Stimulated activated CD8-positive, alpha-beta memory T cell treated with anti-CD3 and anti-CD28 coated beads, Interleukin-4, amount 100 ng/mL, for 48 hours (primary cell): Measurements from ENCODE around the gene MAMSTR.
"Not testable (repeated sequence)": the region's sequence is repeated elsewhere in the genome, so short reads cannot be mapped to it uniquely, and the experiment has no call there.

Experiments used
- DNase-seq: peaks from one replicate; pipeline ENCODE4 v3.0.0-alpha.2; 2020

Gene MAMSTR, protein sequence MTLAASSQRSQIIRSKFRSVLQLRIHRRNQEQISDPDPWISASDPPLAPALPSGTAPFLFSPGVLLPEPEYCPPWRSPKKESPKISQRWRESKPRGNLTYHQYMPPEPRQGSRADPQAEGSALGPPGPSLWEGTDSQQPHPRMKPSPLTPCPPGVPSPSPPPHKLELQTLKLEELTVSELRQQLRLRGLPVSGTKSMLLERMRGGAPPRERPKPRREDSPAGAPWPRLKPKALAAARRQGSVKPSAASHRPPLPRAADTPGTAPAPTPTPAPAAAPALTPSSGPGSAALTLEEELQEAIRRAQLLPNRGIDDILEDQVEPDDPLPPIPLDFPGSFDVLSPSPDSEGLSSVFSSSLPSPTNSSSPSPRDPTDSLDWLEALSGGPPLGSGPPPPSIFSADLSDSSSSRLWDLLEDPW

DNA sequence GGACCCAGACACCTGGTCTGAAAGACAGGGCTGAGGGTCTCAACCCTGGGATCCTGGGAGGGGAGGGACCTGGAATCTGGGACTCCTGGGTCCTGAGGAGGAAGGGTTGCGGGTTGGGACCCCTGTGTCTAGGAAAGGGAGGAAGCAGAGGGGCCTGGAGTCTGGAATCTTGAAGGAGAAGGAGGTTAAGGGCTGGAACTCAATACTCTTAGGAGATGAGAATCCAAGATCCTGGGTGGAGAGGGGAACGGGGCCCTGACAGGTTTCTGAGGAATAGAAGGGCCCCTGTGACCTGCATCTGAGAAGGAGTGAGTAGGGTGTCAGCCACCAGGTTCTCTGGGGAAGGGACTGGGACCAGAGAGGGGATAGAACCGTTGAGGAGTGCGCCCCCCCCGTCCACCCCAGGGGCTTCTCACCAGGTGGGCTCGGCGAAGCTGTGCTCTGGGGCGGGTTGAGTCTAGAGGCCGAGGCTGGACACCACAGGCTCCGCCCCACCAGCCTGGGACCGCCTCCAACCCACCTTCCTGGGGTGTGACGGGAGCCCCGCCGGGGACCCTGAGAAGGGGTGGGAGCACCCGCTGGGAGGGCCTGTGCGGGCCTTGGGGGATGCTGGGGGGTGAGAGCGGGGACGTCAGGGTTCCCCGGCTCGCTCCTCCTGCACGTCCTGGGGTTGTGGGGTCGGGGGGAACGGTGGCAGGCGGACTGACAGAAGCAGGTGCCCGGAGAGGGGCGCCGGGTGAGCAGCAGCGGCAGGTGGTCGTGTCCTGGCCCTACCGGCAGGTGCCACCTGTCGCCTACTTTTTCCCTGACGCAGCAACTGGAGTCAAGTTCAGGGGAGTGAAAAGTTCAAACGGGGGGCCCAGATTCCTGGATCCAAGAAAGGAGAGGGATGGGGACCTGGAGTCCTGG, at the start of gene MAMSTR:
MAMSTR (minus strand) TSS at position 463 of the 909 bp plus-strand sequence. CDS start 694 bp downstream, outside the sequence.
- DNase-seq: no peak

DNA sequence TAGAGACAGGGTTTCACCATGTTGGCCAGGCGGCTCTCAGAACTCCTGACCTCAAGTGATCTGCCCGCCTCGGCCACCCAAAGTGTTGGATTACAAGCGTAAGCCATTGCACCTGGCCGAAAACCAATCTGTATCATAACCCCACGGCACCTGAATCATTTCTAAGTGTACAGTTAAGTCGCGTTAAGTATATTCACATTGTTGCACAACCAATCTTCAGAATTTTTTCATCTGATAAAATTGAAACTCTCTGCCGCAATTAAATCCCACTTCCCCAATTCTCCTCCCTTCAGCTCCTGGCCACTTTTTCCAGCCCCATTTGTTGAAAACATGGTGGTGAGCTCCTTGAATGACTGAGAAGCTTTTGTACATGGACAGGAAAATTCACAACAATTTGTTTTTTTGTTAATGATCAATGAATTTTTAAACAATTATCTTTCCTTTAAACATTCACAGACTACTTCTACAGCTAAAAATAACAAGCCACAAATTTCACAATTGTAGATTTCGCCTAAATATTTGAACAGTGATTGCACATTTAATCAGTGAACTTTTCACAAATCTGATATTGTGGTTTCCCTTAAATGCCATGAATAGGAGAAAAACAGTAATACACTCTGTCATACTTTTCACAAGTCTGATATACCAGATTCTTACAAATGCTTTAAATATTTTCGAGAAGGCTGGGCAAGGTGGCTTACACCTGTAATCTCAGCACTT, 49.6 kb upstream of the MAMSTR start:
- DNase-seq: no peak

DNA sequence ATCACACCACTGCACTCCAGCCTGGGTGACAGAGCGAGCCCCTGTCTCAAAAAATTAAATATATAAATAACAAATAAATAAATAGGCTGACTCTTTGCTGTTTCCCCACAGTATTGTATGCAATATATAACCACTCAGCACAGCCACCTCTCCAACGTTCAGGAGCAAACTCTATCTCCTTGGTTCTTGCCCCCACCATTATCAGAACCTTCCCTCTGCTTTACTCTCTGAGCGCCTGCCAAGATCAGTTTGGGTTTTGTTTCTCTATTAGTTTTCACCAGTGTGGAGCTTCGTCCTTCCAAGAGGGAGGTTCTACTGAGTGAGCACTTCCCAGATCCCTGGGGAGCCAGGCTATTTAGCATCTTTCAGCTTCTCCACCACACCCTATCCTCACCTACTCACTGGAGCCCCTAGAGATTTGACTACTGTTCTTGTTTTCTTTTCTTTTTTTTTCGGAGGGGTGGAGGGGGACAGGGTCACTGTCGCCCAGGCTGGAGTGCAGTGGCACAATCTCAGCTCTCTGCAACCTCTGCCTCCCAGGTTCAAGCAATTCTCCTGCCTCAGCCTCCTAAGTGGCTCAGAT, 48.7 kb upstream of the MAMSTR start:
- not testable (repeated sequence) for DNase-seq

DNA sequence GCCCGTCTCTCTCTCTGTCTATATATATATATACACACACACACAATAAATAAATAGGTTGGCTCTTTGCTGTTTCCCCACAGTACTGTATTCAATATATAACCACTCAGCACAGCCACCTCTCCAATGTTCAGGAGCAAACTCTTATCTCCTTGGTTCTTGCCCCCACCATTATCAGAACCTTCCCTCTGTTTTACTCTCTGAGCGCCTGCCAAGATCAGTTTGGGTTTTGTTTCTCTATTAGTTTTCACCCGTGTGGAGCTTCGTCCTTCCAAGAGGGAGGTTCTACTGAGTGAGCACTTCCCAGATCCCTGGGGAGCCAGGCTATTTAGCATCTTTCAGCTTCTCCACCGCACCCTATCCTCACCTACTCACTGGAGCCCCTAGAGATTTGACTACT, 46.3 kb upstream of the MAMSTR start:
- not testable (repeated sequence) for DNase-seq

DNA sequence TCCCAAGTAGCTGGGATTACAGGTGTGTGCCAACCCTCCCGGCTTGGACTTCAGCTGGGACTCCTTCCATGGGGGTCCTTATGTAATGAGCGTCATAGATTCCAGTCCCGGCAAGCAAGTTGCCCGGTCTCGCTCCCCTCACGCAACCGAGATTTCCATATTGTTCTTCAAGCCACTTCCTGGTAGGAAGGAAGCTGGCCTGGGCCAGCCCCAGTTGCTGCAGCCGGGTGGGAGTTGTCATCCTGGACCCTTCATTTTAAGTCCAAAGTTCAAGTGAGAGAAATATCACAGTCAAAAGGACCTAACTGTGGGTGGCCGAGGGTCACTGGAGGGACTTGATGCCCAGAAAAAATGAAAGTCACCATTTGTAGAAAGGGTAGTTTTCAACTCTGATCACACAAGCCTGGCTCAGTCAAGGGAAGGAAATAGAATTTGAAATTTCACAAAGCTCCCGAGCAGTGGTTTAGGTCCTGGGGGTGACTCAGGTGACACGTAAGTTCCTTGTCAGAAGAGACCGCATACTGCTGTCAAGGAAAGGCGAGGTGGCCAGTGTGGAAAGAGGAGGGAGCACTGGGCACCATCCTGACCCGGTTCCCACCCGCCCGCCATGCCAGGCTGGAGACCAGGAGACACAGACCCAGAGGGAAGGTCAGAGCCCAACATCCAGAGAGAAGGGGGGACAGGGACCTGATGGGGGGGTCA, 41.1 kb upstream of the MAMSTR start:
- DNase-seq: peak; percentile 41

DNA sequence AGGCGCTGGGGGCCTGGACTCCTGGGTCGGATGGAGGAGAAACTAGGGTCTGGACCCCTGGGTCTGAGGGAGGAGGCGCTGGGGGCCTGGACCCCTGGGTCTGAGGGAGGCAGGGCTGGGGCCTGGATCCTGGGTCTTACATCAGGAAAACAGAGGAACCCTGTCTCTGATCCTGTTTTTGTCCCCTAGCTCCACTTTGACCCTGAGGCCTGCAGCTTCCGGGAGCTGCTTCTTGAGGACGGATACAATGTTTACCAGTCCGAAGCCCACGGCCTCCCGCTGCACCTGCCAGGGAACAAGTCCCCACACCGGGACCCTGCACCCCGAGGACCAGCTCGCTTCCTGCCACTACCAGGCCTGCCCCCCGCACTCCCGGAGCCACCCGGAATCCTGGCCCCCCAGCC, 38.2 kb upstream of the MAMSTR start:
- DNase-seq: no peak

DNA sequence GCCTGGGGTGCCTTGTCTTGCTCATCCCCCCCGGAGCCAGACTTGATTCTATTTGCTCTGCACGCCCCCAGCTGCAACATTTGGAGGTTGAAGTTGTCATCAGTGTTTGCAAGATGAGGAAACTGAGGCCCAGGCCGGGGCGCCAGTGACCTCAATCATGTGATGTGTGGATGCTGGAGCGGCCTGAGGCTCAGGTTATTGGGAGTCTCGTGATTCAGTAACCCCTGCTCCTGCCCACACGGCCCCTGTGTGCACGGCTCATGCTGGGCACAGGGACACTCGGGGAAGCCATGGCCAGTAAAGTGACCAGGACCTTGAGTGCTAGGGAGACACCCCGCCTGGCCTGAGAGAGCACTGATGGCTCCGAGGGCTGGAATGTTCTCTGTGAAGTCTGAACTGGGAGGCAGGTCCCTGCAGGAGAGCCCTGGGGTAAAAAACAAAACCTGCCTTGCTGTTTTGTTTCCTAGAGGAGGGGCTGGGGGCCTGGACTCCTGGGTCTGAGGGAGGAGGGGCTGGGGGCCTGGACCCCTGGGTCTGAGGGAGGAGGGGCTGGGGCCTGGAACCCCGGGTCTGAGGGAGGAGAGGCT, 37.7 kb upstream of the MAMSTR start:
- no peak for DNase-seq

DNA sequence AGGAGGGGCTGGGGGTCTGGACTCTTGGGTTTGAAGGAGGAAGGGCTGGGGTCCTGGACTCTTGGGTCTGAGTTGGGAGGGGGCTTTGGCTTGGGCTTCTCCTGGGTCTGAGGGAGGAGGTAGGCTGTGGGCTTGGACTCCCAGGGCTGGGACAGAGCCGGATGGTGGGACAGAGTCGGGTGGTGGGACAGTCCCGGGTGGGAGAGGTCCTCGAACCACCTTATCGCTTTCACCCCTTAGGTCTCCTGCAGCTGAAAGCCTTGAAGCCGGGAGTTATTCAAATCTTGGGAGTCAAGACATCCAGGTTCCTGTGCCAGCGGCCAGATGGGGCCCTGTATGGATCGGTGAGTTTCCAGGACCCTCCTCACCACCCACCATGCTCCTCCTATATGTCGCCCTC, 37.2 kb upstream of the MAMSTR start:
- DNase-seq: no peak

DNA sequence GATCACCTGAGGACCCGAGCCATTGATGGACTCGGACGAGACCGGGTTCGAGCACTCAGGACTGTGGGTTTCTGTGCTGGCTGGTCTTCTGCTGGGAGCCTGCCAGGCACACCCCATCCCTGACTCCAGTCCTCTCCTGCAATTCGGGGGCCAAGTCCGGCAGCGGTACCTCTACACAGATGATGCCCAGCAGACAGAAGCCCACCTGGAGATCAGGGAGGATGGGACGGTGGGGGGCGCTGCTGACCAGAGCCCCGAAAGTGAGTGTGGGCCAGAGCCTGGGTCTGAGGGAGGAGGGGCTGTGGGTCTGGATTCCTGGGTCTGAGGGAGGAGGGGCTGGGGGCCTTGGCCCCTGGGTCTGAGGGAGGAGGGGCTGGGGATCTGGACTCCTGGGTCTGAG, 36.7 kb upstream of the MAMSTR start:
- DNase-seq: no peak

DNA sequence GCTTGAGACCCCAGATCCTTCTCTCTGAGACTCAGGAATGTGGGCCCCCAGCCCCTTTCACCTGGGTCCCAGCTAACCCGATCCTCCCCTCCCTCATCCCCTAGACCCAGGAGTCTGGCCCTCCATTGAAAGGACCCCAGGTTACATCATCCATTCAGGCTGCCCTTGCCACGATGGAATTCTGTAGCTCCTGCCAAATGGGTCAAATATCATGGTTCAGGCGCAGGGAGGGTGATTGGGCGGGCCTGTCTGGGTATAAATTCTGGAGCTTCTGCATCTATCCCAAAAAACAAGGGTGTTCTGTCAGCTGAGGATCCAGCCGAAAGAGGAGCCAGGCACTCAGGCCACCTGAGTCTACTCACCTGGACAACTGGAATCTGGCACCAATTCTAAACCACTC, 36.3 kb upstream of the MAMSTR start:
- no peak for DNase-seq

DNA sequence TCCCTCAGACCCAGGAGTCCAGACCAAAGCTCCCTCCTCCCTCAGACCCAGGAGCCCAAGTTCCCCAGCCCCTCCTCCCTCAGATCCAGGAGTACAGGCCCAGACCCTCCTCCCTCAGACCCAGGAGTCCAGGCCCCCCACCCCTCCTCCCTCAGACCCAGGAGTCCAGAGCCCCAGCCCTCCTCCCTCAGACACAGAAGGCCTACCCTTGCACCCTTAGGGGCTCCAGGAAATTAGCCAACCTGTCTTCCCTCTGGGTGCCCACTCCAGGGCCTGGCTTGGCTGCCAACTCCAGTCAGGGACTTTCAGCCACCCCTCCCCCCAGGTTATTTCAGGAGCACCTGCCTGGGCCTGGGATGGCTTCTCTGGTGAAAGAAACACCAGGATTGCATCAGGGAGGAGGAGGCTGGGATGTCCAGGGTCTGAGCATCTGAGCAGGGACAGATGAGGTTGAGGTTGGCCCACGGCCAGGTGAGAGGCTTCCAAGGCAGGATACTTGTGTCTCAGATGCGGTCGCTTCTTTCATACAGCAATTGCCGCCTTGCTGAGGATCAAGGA, 35.6 kb upstream of the MAMSTR start, which contains the start of gene FGF21:
FGF21 (plus strand) TSS at position 441 of the 558 bp plus-strand sequence. CDS start 713 bp downstream, outside the sequence.
- DNase-seq: no peak

DNA sequence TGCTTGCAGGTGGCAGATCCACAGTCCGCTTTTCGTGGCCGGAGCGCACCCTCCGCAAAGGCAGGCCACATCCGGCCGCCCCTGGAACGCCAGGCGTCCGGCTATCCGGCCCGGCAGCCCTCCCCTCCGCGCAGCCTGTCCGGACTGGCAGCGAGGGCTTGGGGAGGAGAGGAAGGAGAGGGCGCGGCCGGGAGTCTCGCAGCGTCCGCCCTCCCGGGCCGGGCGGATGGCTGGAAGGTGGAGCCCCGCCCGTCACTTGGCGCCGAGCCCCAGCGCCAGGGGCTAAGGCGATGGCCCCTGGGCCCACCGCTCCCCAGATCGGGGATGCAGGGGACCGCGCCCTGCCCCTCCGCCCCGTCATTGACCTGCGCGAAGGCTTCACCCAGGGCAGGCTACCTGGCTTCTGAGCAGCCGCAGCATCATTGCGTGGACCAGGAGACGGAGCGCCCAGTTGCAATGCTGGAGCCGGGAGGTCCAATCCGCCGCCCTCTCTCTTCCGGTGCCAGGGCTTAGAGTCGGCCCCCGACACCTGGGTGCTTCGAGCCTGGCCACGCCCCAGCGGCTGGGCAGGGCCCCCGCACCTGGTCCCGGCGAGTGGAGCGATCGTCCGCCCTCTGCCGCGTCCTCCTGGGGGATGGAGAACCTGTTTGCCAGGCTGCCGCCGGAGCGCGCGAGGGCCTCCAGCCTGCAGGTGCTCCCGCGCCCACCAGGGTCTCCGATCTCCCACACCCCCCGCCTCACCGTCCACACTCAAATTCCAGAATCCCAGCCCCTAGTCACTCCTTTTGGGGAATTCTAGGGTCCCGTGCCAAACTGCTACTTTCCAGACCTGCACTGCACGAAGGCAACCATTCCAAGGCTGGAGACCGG, 33.2 kb upstream of the MAMSTR start, which contains the start of gene FUT1:
FUT1 (minus strand) TSS at position 146 of the 870 bp plus-strand sequence. CDS start 1,360 bp downstream, outside the sequence.
- no peak for DNase-seq

DNA sequence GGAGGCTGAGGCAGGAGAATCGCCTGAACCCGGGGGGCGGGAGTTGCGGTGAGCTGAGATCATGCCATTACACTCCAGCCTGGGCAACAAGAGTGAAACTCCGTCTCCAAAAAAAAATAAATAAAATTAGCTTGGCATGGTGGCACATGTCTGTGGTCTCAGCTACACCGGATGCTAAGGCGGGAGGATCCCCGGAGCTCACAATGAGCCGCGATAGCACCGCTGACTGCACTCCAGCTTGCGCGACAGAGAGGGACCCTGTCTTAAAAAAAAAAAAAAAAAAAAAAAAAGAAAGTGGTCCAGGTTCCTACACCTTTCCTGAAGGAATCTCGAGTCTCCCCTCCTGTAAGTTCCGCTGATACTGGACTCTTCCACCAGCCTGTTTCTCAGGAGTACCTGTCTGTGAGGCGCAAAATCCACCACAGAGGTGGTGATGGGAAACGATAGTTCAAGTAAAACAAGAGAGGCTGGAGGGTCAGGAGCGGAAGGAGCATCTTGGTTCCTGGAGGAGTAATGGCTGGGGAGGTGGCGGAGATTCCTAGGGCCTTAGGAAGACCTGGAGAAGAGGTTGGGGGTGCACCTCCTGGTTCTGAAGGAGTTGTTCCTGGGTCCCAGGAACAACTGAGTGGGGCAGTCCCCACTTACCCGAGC, 32.4 kb upstream of the MAMSTR start:
- no peak for DNase-seq

DNA sequence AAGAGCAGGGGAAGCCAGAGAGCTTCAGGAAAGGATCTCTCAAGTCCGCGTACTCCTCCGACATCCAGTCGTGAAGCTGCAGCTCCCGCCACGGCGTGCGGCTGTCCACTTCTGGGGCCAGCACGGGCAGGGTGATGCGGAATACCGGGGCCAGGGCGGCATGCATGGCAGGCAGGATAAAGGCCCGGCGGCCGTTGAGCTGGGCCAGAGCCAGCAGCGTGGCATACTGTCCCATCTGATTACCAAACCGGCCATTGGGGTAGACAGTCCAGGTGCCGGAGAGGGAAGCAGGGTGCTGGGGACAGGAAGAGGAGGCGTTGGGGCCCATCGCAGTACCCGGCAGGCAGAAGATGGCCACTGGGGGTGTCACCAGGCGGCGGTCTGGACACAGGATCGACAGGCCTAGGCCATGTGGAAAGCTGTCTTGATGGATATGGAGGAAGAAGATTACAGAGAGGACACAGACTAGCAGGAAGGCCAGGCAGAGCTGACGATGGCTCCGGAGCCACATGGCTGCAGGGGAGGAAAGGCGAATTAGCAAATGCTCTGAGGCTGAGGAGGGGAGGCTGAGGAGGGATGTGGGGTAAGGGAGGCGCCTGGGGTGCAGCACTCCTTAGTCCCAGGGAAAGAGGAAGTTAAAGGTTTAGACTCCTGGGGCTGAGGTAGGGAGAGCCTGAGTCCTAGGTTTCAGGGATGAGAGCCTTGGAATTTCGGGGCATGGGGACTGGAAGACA, 31.4 kb upstream of the MAMSTR start:
- DNase-seq: no peak

DNA sequence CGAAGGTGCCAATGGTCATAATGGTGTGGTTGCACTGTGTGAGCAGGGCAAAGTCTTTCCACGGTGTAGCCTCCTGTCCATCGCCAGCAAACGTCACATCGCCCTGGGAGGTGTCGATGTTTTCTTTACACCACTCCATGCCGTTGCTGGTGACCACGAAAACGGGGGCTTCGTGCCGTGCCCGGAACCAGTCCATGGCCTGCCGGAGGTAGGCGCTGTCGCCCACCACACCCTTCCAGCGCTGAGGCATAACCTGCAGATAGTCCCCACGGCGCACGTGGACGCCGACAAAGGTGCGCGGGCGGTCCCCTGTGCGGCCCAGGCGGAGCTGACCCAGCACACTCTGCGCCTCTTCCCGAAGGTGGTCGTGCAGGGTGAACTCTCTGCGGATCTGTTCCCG, 30.8 kb upstream of the MAMSTR start:
- DNase-seq: no peak

DNA sequence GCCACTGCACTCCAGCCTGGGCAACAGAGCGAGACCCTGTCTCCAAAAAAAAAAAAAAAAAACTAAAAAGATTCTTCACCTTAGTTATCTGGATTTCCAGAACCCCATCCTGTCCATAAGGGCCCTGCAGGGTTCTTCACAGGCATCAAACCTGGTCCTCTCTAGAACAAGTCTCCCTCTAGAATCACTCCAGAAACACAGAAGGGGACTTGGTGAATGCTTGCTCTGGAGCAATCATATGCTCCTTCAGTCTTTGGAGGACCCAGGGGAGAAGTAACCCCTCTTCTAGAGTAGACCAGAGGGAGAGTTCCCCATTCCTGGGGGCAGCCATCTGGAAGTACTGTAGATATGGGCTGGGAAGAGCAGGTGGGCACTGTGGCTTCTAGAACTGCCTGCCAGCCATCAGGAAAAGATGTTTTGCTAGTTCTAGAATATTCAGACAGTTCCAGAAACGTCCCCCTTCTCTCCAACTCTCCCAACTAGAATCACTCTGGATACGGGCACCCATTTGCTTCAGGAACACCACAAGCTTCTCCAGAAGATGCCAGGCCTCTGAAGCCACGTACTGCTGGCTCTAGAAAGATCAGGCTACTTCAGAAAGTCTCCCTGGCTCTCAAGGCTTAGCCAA, 30.2 kb upstream of the MAMSTR start:
- no peak for DNase-seq

DNA sequence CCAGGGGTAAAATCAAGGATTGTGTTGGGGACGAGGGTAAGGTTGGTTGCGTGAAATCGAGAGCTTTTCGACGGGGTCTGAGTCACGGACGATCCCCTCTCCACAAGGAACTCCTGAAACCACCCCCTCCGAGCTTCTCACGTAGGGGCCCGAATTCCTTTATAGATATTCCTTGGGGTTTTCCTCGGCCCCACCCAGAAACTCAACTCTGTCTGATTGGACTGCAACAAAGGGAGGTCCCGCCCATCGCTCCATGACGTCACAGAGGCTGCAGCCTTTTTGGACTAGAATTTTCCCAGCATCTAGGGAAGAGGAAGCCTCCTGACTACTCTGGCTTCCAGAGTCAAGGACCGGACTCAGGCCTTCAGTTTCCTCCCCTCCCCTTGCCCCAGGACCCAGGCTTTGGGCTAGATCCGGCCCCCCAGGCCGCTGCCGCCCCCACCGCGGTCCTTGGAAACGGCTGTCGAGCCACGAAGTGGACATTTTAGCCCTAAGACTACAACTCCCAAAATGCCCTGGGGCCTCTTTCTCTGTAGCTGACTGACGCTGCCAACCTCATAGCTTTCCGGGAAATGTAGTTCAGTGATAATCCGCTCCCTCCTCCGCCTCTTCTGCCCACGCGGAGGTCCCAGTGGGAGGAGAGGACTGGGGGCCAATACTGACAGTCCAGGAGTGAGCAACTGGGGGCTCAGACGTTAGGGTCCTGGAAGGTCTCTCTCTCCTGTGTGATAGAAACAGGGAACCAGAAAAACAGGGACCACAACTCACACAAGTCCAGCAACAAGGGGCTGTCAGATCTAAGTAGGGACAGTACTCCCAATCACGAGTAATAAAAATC, 27.4 kb upstream of the MAMSTR start, which contains the start of gene IZUMO1:
IZUMO1 (minus strand) TSS at position 172 of the 838 bp plus-strand sequence. CDS start 1,050 bp downstream, outside the sequence.
- DNase-seq: peak; percentile 74
